GM23338 (cell line): Measurements from ENCODE around the gene DIP2C. TPM values are rescaled to one million over a fixed set of nuclear protein-coding genes. Genes with fewer than 3 reads are reported as not detected.

Experiments
- ATAC-seq: fragments of 200-7000 bp; cut with Tn5 transposase; 3 replicates; pipeline ENCODE4 v1.9.1; 2020
- DNase-seq: peaks from one replicate; pipeline ENCODE4 v3.0.0-alpha.2; 2015; ENCODE audit warnings: low spot score
- H2AFZ ChIP-seq: fragments of 200-600 bp; sonication (generic); 2 replicates; pipeline ENCODE4 v1.8.0; 2016; ENCODE audit warnings: antibody characterized with exemption, mild to moderate bottlenecking, moderate library complexity
- H3F3A ChIP-seq: fragments of 200-600 bp; sonication (generic); replicated peaks from 2 replicates; pipeline ENCODE4 v1.8.0; 2017; ENCODE audit warnings: antibody characterized with exemption, mixed run types, low read depth
- H3K27ac ChIP-seq: fragments of 200-600 bp; sonication (generic); 2 replicates; pipeline ENCODE4 v1.6.1; 2016; ENCODE audit warnings: low read depth
- H3K27me3 ChIP-seq: fragments of 200-600 bp; sonication (generic); 2 replicates; pipeline ENCODE4 v1.8.0; 2016; ENCODE audit warnings: mild to moderate bottlenecking, mixed run types, moderate library complexity; ENCODE audit not compliant: insufficient read depth
- H3K36me3 ChIP-seq: fragments of 200-600 bp; sonication (generic); 2 replicates; pipeline ENCODE4 v1.8.0; 2016; ENCODE audit warnings: mild to moderate bottlenecking; ENCODE audit not compliant: insufficient read depth
- H3K4me1 ChIP-seq: fragments of 200-600 bp; sonication (generic); 2 replicates; pipeline ENCODE4 v1.8.0; 2016; ENCODE audit warnings: mild to moderate bottlenecking, moderate library complexity; ENCODE audit not compliant: insufficient read depth
- H3K4me2 ChIP-seq: fragments of 200-600 bp; sonication (generic); 2 replicates; pipeline ENCODE4 v1.7.1; 2017; ENCODE audit warnings: mixed run types
- H3K4me3 ChIP-seq: fragments of 200-600 bp; sonication (generic); 2 replicates; pipeline ENCODE4 v1.6.1; 2016; ENCODE audit warnings: mixed run types
- H3K79me2 ChIP-seq: fragments of 200-600 bp; sonication (generic); replicated peaks from 2 replicates; pipeline ENCODE4 v1.8.0; 2017; ENCODE audit warnings: mild to moderate bottlenecking; ENCODE audit not compliant: insufficient read depth
- H3K9me2 ChIP-seq: fragments of 200-600 bp; sonication (generic); 2 replicates; pipeline ENCODE4 v1.8.0; 2017; ENCODE audit not compliant: insufficient read depth
- H4K20me1 ChIP-seq: fragments of 200-600 bp; sonication (generic); replicated peaks from 2 replicates; pipeline ENCODE4 v1.8.0; 2017; ENCODE audit warnings: mild to moderate bottlenecking; ENCODE audit not compliant: insufficient read depth
- H3K27ac Mint-ChIP-seq: 2 replicates; pipeline ENCODE4 v1.8.0; 2020; ENCODE audit warnings: inconsistent platforms, mild to moderate bottlenecking, moderate library complexity, mixed read lengths
- H3K27me3 Mint-ChIP-seq: 3 replicates; pipeline ENCODE4 v1.8.0; 2022; ENCODE audit warnings: low read depth, mild to moderate bottlenecking, moderate library complexity, mixed read lengths, inconsistent platforms; ENCODE audit not compliant: insufficient read depth, poor library complexity
- H3K36me3 Mint-ChIP-seq: 3 replicates; pipeline ENCODE4 v1.8.0; 2021; ENCODE audit warnings: low read depth, mild to moderate bottlenecking, inconsistent platforms, moderate library complexity, mixed read lengths
- H3K4me1 Mint-ChIP-seq: 3 replicates; pipeline ENCODE4 v1.8.0; 2020; ENCODE audit warnings: mild to moderate bottlenecking, inconsistent platforms, mixed read lengths
- H3K4me3 Mint-ChIP-seq: 3 replicates; pipeline ENCODE4 v1.8.0; 2021; ENCODE audit warnings: moderate library complexity, mild to moderate bottlenecking, inconsistent platforms, mixed read lengths
- H3K9me3 Mint-ChIP-seq: 3 replicates; pipeline ENCODE4 v1.8.0; 2020; ENCODE audit warnings: moderate library complexity, mild to moderate bottlenecking, inconsistent platforms, mixed read lengths
- CREB1 ChIP-seq: fragments of 250-450 bp; sonication (Bioruptor Pico); IDR thresholded peaks from 2 replicates; pipeline ENCODE4 v1.5.0; 2020; ENCODE audit warnings: low read depth, mild to moderate bottlenecking, moderate library complexity
- EZH2 ChIP-seq: fragments of 200-600 bp; sonication (generic); IDR thresholded peaks from one replicate; pipeline ENCODE4 v1.8.0; 2017; ENCODE audit warnings: antibody characterized with exemption, mild to moderate bottlenecking, low read depth; ENCODE audit not compliant: unreplicated experiment
- POLR2AphosphoS5 ChIP-seq: IDR thresholded peaks from 2 replicates; pipeline ENCODE4 v1.6.1; 2016; ENCODE audit warnings: antibody characterized with exemption, low read depth
- REST ChIP-seq: IDR thresholded peaks from one replicate; pipeline ENCODE4 v1.6.1; 2018; ENCODE audit warnings: antibody characterized with exemption; ENCODE audit not compliant: unreplicated experiment
- ZNF462 ChIP-seq: fragments of 250-450 bp; sonication (Bioruptor Pico); IDR thresholded peaks from 2 replicates; pipeline ENCODE4 v1.5.0; 2020; ENCODE audit warnings: mild to moderate bottlenecking, moderate library complexity
- polyA plus RNA-seq: library from polyadenylated mRNA; unstranded; fragments of >200 nt; fragmentation: Nextera tagmentation; extraction: Ambion mirVana; gene quantifications from 2 replicates; pipeline ENCODE4 v1.2.1, GENCODE V29; 2016
- total RNA-seq: library from RNA; depleted of rRNA; stranded (reverse); fragments of >200 nt; shearing (Covaris generic); gene quantifications from 2 replicates; pipeline ENCODE4 v1.2.3, GENCODE V29; 2014

Gene DIP2C
- total and polyA plus RNA-seq, 2 experiments from 2014 or later, result 5.1 to 7.7 TPM

GRCh38 chr10:722281-723060 lies 33.0 kb upstream of the DIP2C start:
- H4K20me1 ChIP-seq, result no peaks in the 10 kb centered on the region
- H3F3A ChIP-seq, result no peaks in the 10 kb centered on the region
- H3K27me3 ChIP-seq, result no peaks in the 10 kb centered on the region
- no peak overlapping the region for H3K27ac Mint-ChIP-seq
- no peak overlapping the region for H2AFZ ChIP-seq
- H3K9me3 Mint-ChIP-seq, result no peaks in the 10 kb centered on the region; the same call in 1 of the 3 replicates
- DNase-seq (no peak), ATAC-seq (no peak)
- no peaks in the 10 kb centered on the region for H3K36me3 ChIP-seq
- no peak overlapping the region for H3K4me3 Mint-ChIP-seq
- H3K27ac ChIP-seq, result no peak overlapping the region
- no peaks in the 10 kb centered on the region for H3K79me2 ChIP-seq
- TF ChIP-seq CREB1 (CRISPR knock-in tag) (no peak), POLR2AphosphoS5 (no peak), EZH2 (no peak), ZNF462 (CRISPR knock-in tag) (no peak), REST (no peak)
- no peaks in the 10 kb centered on the region for H3K4me1 ChIP-seq
- no peaks in the 10 kb centered on the region; the same call in 2 of the 3 replicates for H3K4me1 Mint-ChIP-seq
- no peak overlapping the region for H3K4me2 ChIP-seq
- H3K36me3 Mint-ChIP-seq, result no peaks in the 10 kb centered on the region
- H3K27me3 Mint-ChIP-seq, result peaks cover 8% of the 10 kb centered on the region
- H3K4me3 ChIP-seq, result no peak overlapping the region
- no peaks in the 10 kb centered on the region for H3K9me2 ChIP-seq
